Suprapubic skin (tissue), 4 donors: ENCODE measurements around the gene P2RY12. TPM values are rescaled to one million over a fixed set of nuclear protein-coding genes. Genes with fewer than 3 reads are reported as not detected.

Experiments used
- DNase-seq, 2 donors: peaks; one replicate each; pipeline ENCODE4 v3.0.0-alpha.2; 2019; ENCODE audit warnings: low spot score in 2 of 2
- H3K27ac ChIP-seq: fragments of 200-600 bp; sonication (generic); one replicate; pipeline ENCODE4 v1.5.1; 2019
- H3K27me3 ChIP-seq: fragments of 200-600 bp; sonication (generic); one replicate; pipeline ENCODE4 v1.5.1; 2019
- H3K36me3 ChIP-seq: fragments of 200-600 bp; sonication (generic); one replicate; pipeline ENCODE4 v1.5.1; 2019
- H3K4me1 ChIP-seq: fragments of 200-600 bp; sonication (generic); one replicate; pipeline ENCODE4 v1.5.1; 2019
- H3K4me3 ChIP-seq: fragments of 200-600 bp; sonication (generic); one replicate; pipeline ENCODE4 v1.5.1; 2019; ENCODE audit warnings: mild to moderate bottlenecking
- H3K9me3 ChIP-seq: fragments of 200-600 bp; sonication (generic); one replicate; pipeline ENCODE4 v1.5.1; 2019
- CTCF ChIP-seq, 2 donors: fragments of 200-600 bp in 1 of 2; fragments of 450-650 bp in 1 of 2; sonication (generic) in 1 of 2; IDR thresholded peaks; one replicate each; pipeline ENCODE4 v1.5.1; 2016 to 2019; ENCODE audit warnings: antibody characterized with exemption in 2 of 2, mild to moderate bottlenecking in 1 of 2, moderate library complexity in 1 of 2
- EP300 ChIP-seq: sonication (generic); formaldehyde crosslinking; IDR thresholded peaks from one replicate; pipeline ENCODE4 v1.6.1; 2017; ENCODE audit warnings: antibody characterized with exemption
- POLR2A ChIP-seq, 2 donors: fragments of 450-650 bp; IDR thresholded peaks; one replicate each; pipeline ENCODE4 v1.6.1; 2017; ENCODE audit warnings: antibody characterized with exemption in 2 of 2, mild to moderate bottlenecking in 2 of 2, moderate library complexity in 2 of 2
- POLR2AphosphoS5 ChIP-seq, 3 donors: sonication (generic); formaldehyde crosslinking; IDR thresholded peaks; one replicate each; pipeline ENCODE4 v1.6.1; 2017; ENCODE audit warnings: antibody characterized with exemption in 3 of 3
- WGBS: methylation state at CpG from one replicate; pipeline ENCODE4 v1.1.5; 2018; 5-methylcytosine and 5-hydroxymethylcytosine counted together
- total RNA-seq, 4 donors: library from RNA; depleted of rRNA; stranded (reverse); fragments of >200 nt; gene quantifications; one replicate each; pipeline ENCODE4 v1.1.0, GENCODE V29; 2016

Gene P2RY12
- total RNA-seq, 4 donors from 2014 or later: 1.2 TPM; not detected in 3

GRCh38 chr3:151290673-151291072 lies 93.9 kb downstream of the P2RY12 start:
- no peaks in the 10 kb centered on the region for H3K36me3 ChIP-seq
- no peak for DNase-seq
- WGBS: 24% methylated on average over 3 of the region's 3 CpGs
- no peak for TF ChIP-seq POLR2A (IDR thresholded peaks at IDR 0.05)
- peak; percentile 17 to 31 for TF ChIP-seq CTCF (IDR thresholded peaks at IDR 0.05)
- TF ChIP-seq POLR2AphosphoS5 (IDR thresholded peaks at IDR 0.05): no peak
- no peaks in the 10 kb centered on the region for H3K27me3 ChIP-seq
- H3K9me3 ChIP-seq: no peaks in the 10 kb centered on the region
- no peaks in the 10 kb centered on the region for H3K4me1 ChIP-seq
- H3K27ac ChIP-seq: no peak overlapping the region
- no peak overlapping the region for H3K4me3 ChIP-seq

GRCh38 chr3:151289445-151289844 lies 95.1 kb downstream of the P2RY12 start:
- Histone ChIP-seq H3K27ac (no peak overlapping the region), H3K4me1 (peaks cover 2% of the 10 kb centered on the region), H3K27me3 (no peaks in the 10 kb centered on the region), H3K9me3 (no peaks in the 10 kb centered on the region), H3K36me3 (no peaks in the 10 kb centered on the region), H3K4me3 (no peak overlapping the region)
- 58% methylated on average over 3 of the region's 3 CpGs for WGBS
- TF ChIP-seq POLR2AphosphoS5 (IDR thresholded peaks at IDR 0.05) (no peak), CTCF (IDR thresholded peaks at IDR 0.05) (no peak), POLR2A (IDR thresholded peaks at IDR 0.05) (no peak), EP300 (no peak)
- no peak for DNase-seq

Other genes with a start within 250 kb of the P2RY12 start
- gene GPR171, start 181.5 kb downstream of the P2RY12 start, total RNA-seq: 1 to 10 TPM in 3 of 4 donors, under 1 TPM in 1; 0.76 to 1.5 (median 1.3) TPM
- 1 to 10 TPM; 1.1 to 4.2 (median 2.4) TPM for gene P2RY14, start 106.2 kb downstream of the P2RY12 start, total RNA-seq
- 10 to 100 TPM; 14.7 to 44.3 (median 30.9) TPM for gene GPR87, start 67.9 kb downstream of the P2RY12 start, total RNA-seq
- 1 to 10 TPM in 2 of 4 donors, under 1 TPM in 2; 0.53 to 3.4 (median 1.3) TPM for gene P2RY13, start 55.2 kb downstream of the P2RY12 start, total RNA-seq
- 1 to 10 TPM in 3 of 4 donors, under 1 TPM in 1; 0.96 to 7.1 (median 1.7) TPM for gene IGSF10, start 76.3 kb upstream of the P2RY12 start, total RNA-seq